ENCODE results near the gene MED15.

GRCh38 chr22:20573833-20574615 is 66.6 kb downstream of the MED15 start:
- TF ChIP-seq RAD21 (IDR thresholded peaks at IDR 0.05 in 1 of 2, conservative IDR thresholded peaks at IDR 0.05 in 1 of 2; ENCODE audit: low read depth in 2 of 2, low read length in 2 of 2) (no peak), BRCA1 (IDR thresholded peaks at IDR 0.05; ENCODE audit: low read depth, low read length) (no peak)

Data from H1 (cell line).